ENCODE measurements around the gene SRP14.
"Not testable (repeated sequence)": the region's sequence is repeated elsewhere in the genome, so short reads cannot be mapped to it uniquely, and the experiment has no call there.

The SRP14 gene

DNA sequence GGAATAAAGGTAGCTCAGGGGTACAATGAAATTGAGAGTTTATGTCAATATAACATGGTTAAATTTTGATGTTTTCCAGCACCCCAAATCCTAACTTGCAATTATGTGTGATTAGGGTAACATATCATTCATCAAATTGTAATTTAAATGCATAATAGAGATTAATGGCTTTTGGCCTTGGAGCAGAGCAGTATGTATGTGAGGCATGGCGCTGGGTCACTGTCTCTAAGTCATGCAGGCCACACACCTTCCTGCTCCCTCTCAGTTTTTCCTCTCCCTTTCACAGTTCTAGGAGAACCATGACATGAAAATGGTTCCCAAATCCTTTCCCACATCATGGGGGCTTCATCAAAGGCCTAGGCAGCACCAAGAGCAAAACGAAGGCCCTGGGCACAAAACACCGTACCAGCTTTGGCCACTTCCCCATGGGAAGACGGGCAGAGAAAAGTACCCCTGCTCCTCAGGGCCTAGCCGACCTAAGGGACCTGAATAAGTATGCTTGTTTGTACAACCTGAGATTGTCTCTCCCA is 3.9 kb upstream of the SRP14 start:
- H3K4me2 ChIP-seq: no peak overlapping the region
- no peak overlapping the region for H3K4me3 ChIP-seq
- H3K4me1 ChIP-seq: peaks cover 49 to 73% (median 57%) of the 10 kb centered on the region in 10 experiments
- H4K20me1 ChIP-seq: peaks cover 0 to 10% (median 5%) of the 10 kb centered on the region in 11 experiments; a peak in 12 of 22 replicates
- no peaks in the 10 kb centered on the region for H3K9me3 ChIP-seq (replicated peaks in 1 of 11)
- no peaks in the 10 kb centered on the region for H3K27me3 ChIP-seq
- TF ChIP-seq Cebpa-rat (IDR thresholded peaks at IDR 0.05): no peak
- peak overlapping the region in 1 of 11 experiments; percentile 31; a peak in 1 of 22 replicates for H3K9ac ChIP-seq
- peaks cover 0 to 4% (median 3%) of the 10 kb centered on the region in 11 experiments; a peak in 8 of 22 replicates for H3K36me3 ChIP-seq
- no peak overlapping the region for H3K27ac ChIP-seq

- peak overlapping the region in 10 of 11 experiments; percentile 74 to 94 (median 90); a peak in 16 of 22 replicates for H3K4me2 ChIP-seq
- H3K27ac ChIP-seq: peak overlapping the region in 2 of 11 experiments; percentile 91 to 92; a peak in 1 of 22 replicates
- H3K9ac ChIP-seq: peak overlapping the region in 2 of 11 experiments; percentile 96 to 98; a peak in 3 of 22 replicates
- TF ChIP-seq Cebpa-rat (IDR thresholded peaks at IDR 0.05): no peak
- H3K9me3 ChIP-seq (replicated peaks in 1 of 11): no peaks in the 10 kb centered on the region
- peaks cover 17 to 24% (median 21%) of the 10 kb centered on the region in 11 experiments for H3K36me3 ChIP-seq
- peaks cover 0 to 28% (median 23%) of the 10 kb centered on the region in 11 experiments; a peak in 14 of 22 replicates for H4K20me1 ChIP-seq
- H3K4me1 ChIP-seq: peaks cover 41 to 68% (median 49%) of the 10 kb centered on the region in 10 experiments
- no peak overlapping the region for H3K4me3 ChIP-seq
- no peaks in the 10 kb centered on the region for H3K27me3 ChIP-seq
Observed at GRCh38 chr15:40040770-40041169, 1.8 kb upstream of the SRP14 start.

- H3K4me2 ChIP-seq: peak overlapping the region; percentile 74 to 94 (median 90)
- H3K4me1 ChIP-seq: peaks cover 36 to 63% (median 44%) of the 10 kb centered on the region in 10 experiments
- peak overlapping the region in 8 of 10 experiments; percentile 86 to 97 (median 92); a peak in 11 of 20 replicates for H3K4me3 ChIP-seq
- peak overlapping the region; percentile 47 to 99 (median 96); a peak in 17 of 22 replicates for H3K9ac ChIP-seq
- H3K27me3 ChIP-seq: no peaks in the 10 kb centered on the region
- H3K9me3 ChIP-seq (replicated peaks in 1 of 11): no peaks in the 10 kb centered on the region
- TF ChIP-seq Cebpa-rat (IDR thresholded peaks at IDR 0.05): no peak
- H3K27ac ChIP-seq: peak overlapping the region in 10 of 11 experiments; percentile 23 to 95 (median 90); a peak in 17 of 22 replicates
- H3K36me3 ChIP-seq: peaks cover 22 to 29% (median 26%) of the 10 kb centered on the region in 11 experiments
- peaks cover 0 to 28% (median 23%) of the 10 kb centered on the region in 11 experiments; a peak in 14 of 22 replicates for H4K20me1 ChIP-seq
Observed at GRCh38 chr15:40040293-40040635, 1.3 kb upstream of the SRP14 start.

GRCh38 chr15:40038275-40038637 is 725 bp downstream of the SRP14 start:
- Histone ChIP-seq H3K9me3 (replicated peaks in 1 of 11) (no peaks in the 10 kb centered on the region), H3K4me1 (peaks cover 25 to 45% (median 34%) of the 10 kb centered on the region in 10 experiments), H3K36me3 (peaks cover 42 to 50% (median 46%) of the 10 kb centered on the region in 11 experiments), H3K27ac (peak overlapping the region; percentile 85 to 95 (median 92)), H3K9ac (peak overlapping the region; percentile 90 to 99 (median 96)), H3K27me3 (no peaks in the 10 kb centered on the region), H4K20me1 (peaks cover 0 to 42% (median 33%) of the 10 kb centered on the region in 11 experiments; a peak in 15 of 22 replicates), H3K4me3 (peak overlapping the region; percentile 86 to 100 (median 92)), H3K4me2 (peak overlapping the region; percentile 79 to 94 (median 88))
- no peak for TF ChIP-seq Cebpa-rat (IDR thresholded peaks at IDR 0.05)

DNA sequence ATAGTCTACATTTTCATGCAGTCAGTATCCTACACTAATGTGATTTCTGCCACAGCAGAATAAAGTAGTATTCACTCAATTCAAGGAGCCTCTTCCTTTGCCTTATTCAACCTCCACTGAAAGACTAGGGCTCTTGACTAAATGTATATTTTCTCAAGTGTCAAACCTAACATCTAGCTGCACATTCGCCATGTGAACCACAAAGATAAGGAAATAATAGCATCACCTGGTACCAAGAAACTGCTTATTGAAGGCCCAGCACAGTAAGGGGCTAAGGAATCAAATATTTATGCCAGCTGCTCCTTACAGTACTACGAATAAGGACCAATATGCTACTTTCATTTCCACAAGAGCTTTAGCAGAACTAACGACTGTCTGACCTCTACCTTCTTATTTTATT is 1.3 kb downstream of the SRP14 start:
- Histone ChIP-seq H4K20me1 (peaks cover 0 to 45% (median 33%) of the 10 kb centered on the region in 11 experiments; a peak in 15 of 22 replicates), H3K4me2 (peak overlapping the region; percentile 79 to 94 (median 88)), H3K27ac (peak overlapping the region in 10 of 11 experiments; percentile 85 to 95 (median 92); a peak in 14 of 22 replicates), H3K4me3 (peak overlapping the region; percentile 86 to 100 (median 92)), H3K27me3 (no peaks in the 10 kb centered on the region), H3K9ac (peak overlapping the region; percentile 90 to 99 (median 96)), H3K36me3 (peaks cover 47 to 55% (median 52%) of the 10 kb centered on the region in 11 experiments), H3K4me1 (peaks cover 25 to 41% (median 34%) of the 10 kb centered on the region in 10 experiments), H3K9me3 (replicated peaks in 1 of 11) (no peaks in the 10 kb centered on the region)
- TF ChIP-seq Cebpa-rat (IDR thresholded peaks at IDR 0.05): no peak

- Histone ChIP-seq H3K36me3 (peaks cover 73 to 80% (median 77%) of the 10 kb centered on the region in 11 experiments), H4K20me1 (peaks cover 0 to 57% (median 33%) of the 10 kb centered on the region in 11 experiments; a peak in 15 of 22 replicates), H3K4me1 (peaks cover 21 to 27% (median 24%) of the 10 kb centered on the region in 10 experiments)
- not testable (repeated sequence) for H3K27ac ChIP-seq; H3K4me3 ChIP-seq; H3K4me2 ChIP-seq; H3K9me3 ChIP-seq (replicated peaks in 1 of 11); H3K27me3 ChIP-seq; H3K9ac ChIP-seq
Observed at GRCh38 chr15:40035182-40035581, 3.8 kb downstream of the SRP14 start.

- no peak overlapping the region for H3K9ac ChIP-seq
- no peaks in the 10 kb centered on the region for H3K9me3 ChIP-seq (replicated peaks in 1 of 11)
- H3K27ac ChIP-seq: no peak overlapping the region
- TF ChIP-seq Cebpa-rat (IDR thresholded peaks at IDR 0.05): no peak
- H3K36me3 ChIP-seq: peaks cover 81 to 88% (median 85%) of the 10 kb centered on the region in 11 experiments
- peaks cover 0 to 57% (median 33%) of the 10 kb centered on the region in 11 experiments; a peak in 15 of 22 replicates for H4K20me1 ChIP-seq
- H3K4me3 ChIP-seq: no peak overlapping the region
- H3K4me2 ChIP-seq: no peak overlapping the region
- H3K4me1 ChIP-seq: peaks cover 13 to 20% (median 18%) of the 10 kb centered on the region in 10 experiments
- H3K27me3 ChIP-seq: no peaks in the 10 kb centered on the region
Observed at GRCh38 chr15:40034186-40034946, 4.6 kb downstream of the SRP14 start.

- Histone ChIP-seq H4K20me1 (peaks cover 0 to 47% (median 24%) of the 10 kb centered on the region in 11 experiments; a peak in 11 of 22 replicates), H3K4me3 (no peak overlapping the region), H3K27me3 (no peaks in the 10 kb centered on the region), H3K27ac (no peak overlapping the region), H3K9ac (no peak overlapping the region), H3K9me3 (replicated peaks in 1 of 11) (no peaks in the 10 kb centered on the region), H3K4me2 (no peak overlapping the region), H3K4me1 (peaks cover 5 to 12% (median 9%) of the 10 kb centered on the region in 10 experiments; a peak in 17 of 20 replicates), H3K36me3 (peaks cover 91 to 100% (median 100%) of the 10 kb centered on the region in 11 experiments)
- TF ChIP-seq Cebpa-rat (IDR thresholded peaks at IDR 0.05): no peak
Observed at GRCh38 chr15:40032125-40032839, 6.7 kb downstream of the SRP14 start.
